Measurements from ENCODE around the gene SARDH.

DNA sequence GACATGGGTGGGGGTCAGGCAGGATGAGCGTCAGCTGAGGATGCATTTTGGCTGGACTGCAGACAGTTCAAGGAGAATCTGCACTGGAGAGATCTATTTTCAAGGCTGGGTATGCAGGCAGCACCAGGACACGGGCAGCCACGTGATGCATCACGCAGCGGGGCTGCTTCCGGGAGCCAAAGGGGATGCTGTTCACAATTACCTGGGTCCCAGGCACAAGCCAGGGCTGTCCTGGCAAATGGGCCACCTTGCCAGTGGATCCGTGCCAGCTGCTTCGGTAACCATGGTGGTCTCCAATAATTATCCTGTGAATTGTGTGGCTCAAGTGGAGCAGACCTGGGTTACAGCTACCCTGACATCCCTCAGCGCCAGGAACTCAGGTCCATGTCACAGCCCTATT, 84.5 kb downstream of the SARDH start:
- TF ChIP-seq, protein P1, sequence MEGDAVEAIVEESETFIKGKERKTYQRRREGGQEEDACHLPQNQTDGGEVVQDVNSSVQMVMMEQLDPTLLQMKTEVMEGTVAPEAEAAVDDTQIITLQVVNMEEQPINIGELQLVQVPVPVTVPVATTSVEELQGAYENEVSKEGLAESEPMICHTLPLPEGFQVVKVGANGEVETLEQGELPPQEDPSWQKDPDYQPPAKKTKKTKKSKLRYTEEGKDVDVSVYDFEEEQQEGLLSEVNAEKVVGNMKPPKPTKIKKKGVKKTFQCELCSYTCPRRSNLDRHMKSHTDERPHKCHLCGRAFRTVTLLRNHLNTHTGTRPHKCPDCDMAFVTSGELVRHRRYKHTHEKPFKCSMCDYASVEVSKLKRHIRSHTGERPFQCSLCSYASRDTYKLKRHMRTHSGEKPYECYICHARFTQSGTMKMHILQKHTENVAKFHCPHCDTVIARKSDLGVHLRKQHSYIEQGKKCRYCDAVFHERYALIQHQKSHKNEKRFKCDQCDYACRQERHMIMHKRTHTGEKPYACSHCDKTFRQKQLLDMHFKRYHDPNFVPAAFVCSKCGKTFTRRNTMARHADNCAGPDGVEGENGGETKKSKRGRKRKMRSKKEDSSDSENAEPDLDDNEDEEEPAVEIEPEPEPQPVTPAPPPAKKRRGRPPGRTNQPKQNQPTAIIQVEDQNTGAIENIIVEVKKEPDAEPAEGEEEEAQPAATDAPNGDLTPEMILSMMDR (IDR thresholded peaks at IDR 0.05), result no peak
- no peak for TF ChIP-seq EP300 (IDR thresholded peaks at IDR 0.05)

All from tibial nerve (tissue), 4 donors.